Activated CD4-positive, alpha-beta memory T cell treated with anti-CD3 and anti-CD28 coated beads for 36 hours (primary cell): ENCODE data around the gene CAMTA1. TPM values are rescaled to one million over a fixed set of nuclear protein-coding genes. Genes with fewer than 3 reads are reported as not detected.

Experiments
- CTCF ChIA-PET: fragments of 350-600 bp; sonication (Branson Sonifier 250); formaldehyde crosslinking; loops from one replicate; lab custom pipeline; 2021; ENCODE audit warnings: antibody characterized with exemption, inconsistent platforms; lab: Charles Lee
- POLR2A ChIA-PET: fragments of 350-600 bp; sonication (Branson Sonifier 250); formaldehyde crosslinking; loops from one replicate; lab custom pipeline; 2021; ENCODE audit warnings: antibody characterized with exemption; lab: Charles Lee
- DNase-seq: peaks from one replicate; pipeline ENCODE4 v3.0.0-alpha.2; 2020
- H3K27ac Mint-ChIP-seq: one replicate; pipeline ENCODE4 v1.8.0; 2021; ENCODE audit warnings: mixed read lengths
- H3K27me3 Mint-ChIP-seq: one replicate; pipeline ENCODE4 v1.8.0; 2021; ENCODE audit warnings: mixed read lengths
- H3K36me3 Mint-ChIP-seq: one replicate; pipeline ENCODE4 v1.8.0; 2021; ENCODE audit warnings: mixed read lengths
- H3K4me1 Mint-ChIP-seq: one replicate; pipeline ENCODE4 v1.8.0; 2021; ENCODE audit warnings: low read depth, mixed read lengths
- H3K4me3 Mint-ChIP-seq: one replicate; pipeline ENCODE4 v1.8.0; 2021; ENCODE audit warnings: mild to moderate bottlenecking, mixed read lengths
- H3K9me3 Mint-ChIP-seq: one replicate; pipeline ENCODE4 v1.8.0; 2021; ENCODE audit warnings: mixed read lengths
- intact Hi-C: fragments of 100-400 bp; cut with micrococcal nuclease; formaldehyde crosslinking; loops from one replicate; pipeline ENCODE4 v1.15.1; 2023
- total RNA-seq, 2 experiments: library from RNA; stranded (reverse); gene quantifications; one replicate each; pipeline ENCODE4 v1.2.3, GENCODE V29; 2021

Gene CAMTA1
- total RNA-seq, 2 experiments from 2014 or later: 64.7 to 68.9 TPM

DNA sequence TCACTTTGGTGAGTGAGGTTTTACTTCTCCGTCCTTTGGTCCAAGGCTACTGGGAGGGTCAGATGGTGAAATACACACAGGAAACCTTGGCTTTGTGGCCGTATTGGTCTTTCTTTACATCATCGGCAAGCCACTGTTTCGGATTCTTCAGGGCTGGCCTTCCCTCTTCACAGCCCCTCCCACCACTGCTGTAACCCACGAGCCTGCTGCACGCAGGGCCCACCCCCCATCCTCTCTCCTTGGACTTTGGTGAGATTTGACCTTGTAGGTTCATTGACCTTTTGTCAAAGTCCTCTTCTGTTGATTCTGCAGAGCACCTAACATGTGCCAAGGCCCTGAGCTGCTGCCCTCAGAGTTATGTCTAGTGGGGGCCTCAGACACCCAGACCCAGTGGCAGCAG lies 328.6 kb downstream of the CAMTA1 start:
- Mint-ChIP-seq H3K4me3 (no peak overlapping the region), H3K27ac (no peak overlapping the region), H3K27me3 (peaks cover 11% of the 10 kb centered on the region), H3K4me1 (no peaks in the 10 kb centered on the region), H3K36me3 (no peaks in the 10 kb centered on the region), H3K9me3 (peaks cover 5% of the 10 kb centered on the region)
- ChIA-PET CTCF (no interaction called here), POLR2A (no interaction called here)
- DNase-seq: no peak
- intact Hi-C loops: no loop called here

DNA sequence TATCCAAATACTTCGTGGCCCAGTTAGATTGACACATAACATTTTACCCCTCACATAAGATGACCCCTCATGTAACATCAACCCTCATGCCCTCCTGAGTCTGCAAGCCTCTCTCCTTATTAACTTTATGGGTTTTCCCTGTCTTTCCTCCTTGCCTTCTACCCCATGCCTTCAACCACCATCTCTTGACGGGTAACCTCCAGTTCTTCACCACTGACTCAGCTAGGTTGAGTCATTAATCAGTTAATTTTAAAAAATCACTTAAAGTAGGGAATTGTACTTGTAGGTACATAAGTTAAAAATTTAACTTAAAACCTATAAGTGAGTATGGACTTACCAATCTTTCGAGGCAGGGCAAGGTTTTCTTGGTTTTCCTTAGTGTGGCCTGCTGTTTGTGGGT lies 330.7 kb downstream of the CAMTA1 start:
- CTCF ChIA-PET: no interaction called here
- intact Hi-C loops: no loop called here
- Mint-ChIP-seq H3K9me3 (peaks cover 5% of the 10 kb centered on the region), H3K27ac (no peak overlapping the region), H3K4me1 (no peaks in the 10 kb centered on the region), H3K27me3 (peaks cover 4% of the 10 kb centered on the region), H3K36me3 (no peaks in the 10 kb centered on the region), H3K4me3 (no peak overlapping the region)
- POLR2A ChIA-PET: no interaction called here
- no peak for DNase-seq

DNA sequence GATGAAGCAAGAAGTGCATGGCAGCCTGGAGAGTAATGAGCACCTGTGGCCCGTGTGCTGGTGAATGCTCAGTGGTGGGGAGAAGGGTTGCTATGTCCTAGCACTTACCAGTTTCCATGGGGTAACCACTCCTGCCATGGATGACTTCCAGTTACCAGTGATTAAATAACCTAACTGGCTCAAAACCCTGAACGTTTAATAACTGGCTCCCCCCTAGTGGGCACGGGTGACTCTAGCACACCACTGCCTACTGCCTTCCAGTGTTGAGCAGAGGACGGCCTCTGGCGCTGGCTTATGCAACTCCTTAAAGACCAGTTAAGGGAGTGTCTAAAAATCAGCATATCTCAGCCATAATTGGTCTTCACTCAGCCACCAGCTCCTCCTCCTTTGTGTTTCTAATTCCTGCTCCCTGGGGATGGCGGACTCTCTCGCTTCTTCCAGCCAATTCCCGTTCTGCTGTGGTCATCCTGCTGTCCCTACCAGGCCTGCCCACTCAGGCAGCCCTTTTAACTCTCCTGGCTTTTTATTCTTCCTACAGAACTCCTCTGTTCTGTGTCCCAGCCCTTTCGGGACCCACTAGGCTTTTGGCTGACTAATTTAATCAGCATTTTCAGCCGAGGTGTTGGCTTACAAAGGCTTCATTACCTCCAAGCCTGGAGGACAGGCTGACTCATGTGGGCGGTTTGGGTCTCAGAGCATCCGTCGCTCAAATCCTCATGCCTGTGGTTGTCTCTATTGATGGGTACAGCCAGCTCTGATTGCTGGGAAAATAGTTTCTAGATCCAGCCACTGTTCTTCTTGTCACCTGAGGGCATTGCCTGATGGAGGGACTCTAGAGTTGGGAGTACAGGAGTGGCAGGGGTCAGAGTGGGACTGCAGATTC lies 332.4 kb downstream of the CAMTA1 start:
- DNase-seq: no peak
- ChIA-PET POLR2A (no interaction called here), CTCF (no interaction called here)
- no peak overlapping the region for H3K4me3 Mint-ChIP-seq
- H3K27me3 Mint-ChIP-seq: peaks cover 5% of the 10 kb centered on the region
- H3K36me3 Mint-ChIP-seq: no peaks in the 10 kb centered on the region
- no peak overlapping the region for H3K27ac Mint-ChIP-seq
- intact Hi-C loops: no loop called here
- H3K9me3 Mint-ChIP-seq: peaks cover 5% of the 10 kb centered on the region
- no peaks in the 10 kb centered on the region for H3K4me1 Mint-ChIP-seq

DNA sequence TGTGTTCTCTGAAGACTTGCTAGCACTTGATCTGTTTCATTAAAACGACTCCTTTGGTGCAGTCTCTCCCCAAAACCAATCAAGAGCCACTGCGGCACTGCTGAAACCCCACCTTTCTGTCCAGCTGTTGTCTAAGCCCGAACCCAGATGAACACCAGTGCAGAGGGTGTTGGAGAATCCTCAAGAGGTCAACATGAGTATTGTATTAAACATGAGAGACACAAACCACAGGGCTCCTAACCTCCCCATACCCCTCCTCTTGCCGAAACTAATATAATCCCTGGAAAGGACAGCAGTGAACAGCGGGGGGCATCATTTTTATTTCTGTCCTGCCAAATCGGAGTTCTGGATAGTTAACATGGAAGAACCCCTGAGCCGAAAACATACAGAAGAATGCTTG lies 333.9 kb downstream of the CAMTA1 start:
- H3K36me3 Mint-ChIP-seq: no peaks in the 10 kb centered on the region
- intact Hi-C loops: no loop called here
- ChIA-PET POLR2A (no interaction called here), CTCF (no interaction called here)
- DNase-seq: no peak
- H3K9me3 Mint-ChIP-seq: peaks cover 5% of the 10 kb centered on the region
- H3K4me3 Mint-ChIP-seq: no peak overlapping the region
- H3K4me1 Mint-ChIP-seq: no peaks in the 10 kb centered on the region
- H3K27me3 Mint-ChIP-seq: peaks cover 1% of the 10 kb centered on the region
- no peak overlapping the region for H3K27ac Mint-ChIP-seq

DNA sequence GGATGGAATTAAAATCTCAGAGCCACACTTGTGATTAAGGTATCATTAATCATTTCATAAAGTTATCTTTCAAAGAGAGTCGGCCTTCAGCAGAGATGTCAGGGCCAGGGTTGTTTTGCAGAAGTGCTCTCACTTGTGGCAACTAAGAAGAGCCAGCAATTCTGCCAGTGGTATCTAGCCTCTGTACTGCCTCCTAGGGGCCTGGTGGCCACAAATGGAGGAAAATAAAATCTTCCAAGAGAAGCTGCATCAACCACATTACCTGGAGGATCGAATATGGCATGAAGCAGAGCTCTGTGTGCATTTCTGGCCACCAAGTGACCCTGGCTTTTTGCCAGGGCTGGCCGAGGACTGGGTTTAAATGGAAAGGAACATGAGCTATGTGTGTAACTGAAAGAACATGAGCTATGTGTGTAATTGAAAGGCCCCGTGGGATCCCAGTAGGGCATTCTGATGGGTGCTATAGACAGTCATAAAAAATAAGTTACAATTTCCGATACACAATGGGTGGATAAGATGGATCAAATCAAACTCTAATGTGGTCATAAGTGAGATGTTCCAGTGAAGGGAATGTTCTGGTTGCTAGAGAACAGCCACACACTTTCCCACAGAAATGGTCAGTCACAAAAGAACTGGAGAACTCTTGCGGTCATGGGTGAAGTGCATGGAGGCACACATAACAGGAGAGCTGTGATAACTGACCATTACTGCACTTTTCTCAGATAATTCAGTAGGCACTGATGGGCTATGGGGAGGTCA lies 335.8 kb downstream of the CAMTA1 start:
- CTCF ChIA-PET: interaction anchor here (1.0 kb wide), 1 partner anchor 79 kb away, joined by 3 read pairs; no protein-coding TSS in a partner anchor
- Mint-ChIP-seq H3K9me3 (peaks cover under 1% of the 10 kb centered on the region), H3K4me3 (no peak overlapping the region), H3K36me3 (no peaks in the 10 kb centered on the region), H3K4me1 (no peaks in the 10 kb centered on the region), H3K27ac (no peak overlapping the region), H3K27me3 (peaks cover 1% of the 10 kb centered on the region)
- POLR2A ChIA-PET: no interaction called here
- intact Hi-C loops: no loop called here
- DNase-seq: no peak

DNA sequence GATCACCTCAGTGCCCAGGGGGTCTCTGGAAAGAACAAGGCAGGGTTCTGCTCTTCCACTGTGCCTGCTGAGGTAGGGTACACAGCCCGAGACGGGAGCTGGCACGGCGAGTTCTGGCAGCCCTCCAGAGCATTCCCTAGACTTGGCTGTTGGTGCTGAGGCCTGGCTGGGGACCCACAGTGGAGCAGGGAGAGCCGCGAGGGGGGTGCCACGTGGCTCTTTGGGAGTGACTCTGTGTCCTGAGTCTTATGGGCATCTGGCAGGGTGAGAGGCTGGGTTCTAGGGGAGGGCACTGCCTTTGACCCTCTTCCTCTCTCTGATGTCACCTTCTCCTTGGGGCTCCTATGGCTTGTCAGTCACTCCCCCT lies 336.4 kb downstream of the CAMTA1 start:
- Mint-ChIP-seq H3K27me3 (peaks cover 1% of the 10 kb centered on the region), H3K4me3 (no peak overlapping the region), H3K36me3 (no peaks in the 10 kb centered on the region), H3K9me3 (no peaks in the 10 kb centered on the region), H3K27ac (no peak overlapping the region), H3K4me1 (no peaks in the 10 kb centered on the region)
- intact Hi-C loops: no loop called here
- ChIA-PET POLR2A (no interaction called here), CTCF (interaction anchor here (1.0 kb wide), 1 partner anchor 80 kb away, joined by 3 read pairs; no protein-coding TSS in a partner anchor)
- no peak for DNase-seq

DNA sequence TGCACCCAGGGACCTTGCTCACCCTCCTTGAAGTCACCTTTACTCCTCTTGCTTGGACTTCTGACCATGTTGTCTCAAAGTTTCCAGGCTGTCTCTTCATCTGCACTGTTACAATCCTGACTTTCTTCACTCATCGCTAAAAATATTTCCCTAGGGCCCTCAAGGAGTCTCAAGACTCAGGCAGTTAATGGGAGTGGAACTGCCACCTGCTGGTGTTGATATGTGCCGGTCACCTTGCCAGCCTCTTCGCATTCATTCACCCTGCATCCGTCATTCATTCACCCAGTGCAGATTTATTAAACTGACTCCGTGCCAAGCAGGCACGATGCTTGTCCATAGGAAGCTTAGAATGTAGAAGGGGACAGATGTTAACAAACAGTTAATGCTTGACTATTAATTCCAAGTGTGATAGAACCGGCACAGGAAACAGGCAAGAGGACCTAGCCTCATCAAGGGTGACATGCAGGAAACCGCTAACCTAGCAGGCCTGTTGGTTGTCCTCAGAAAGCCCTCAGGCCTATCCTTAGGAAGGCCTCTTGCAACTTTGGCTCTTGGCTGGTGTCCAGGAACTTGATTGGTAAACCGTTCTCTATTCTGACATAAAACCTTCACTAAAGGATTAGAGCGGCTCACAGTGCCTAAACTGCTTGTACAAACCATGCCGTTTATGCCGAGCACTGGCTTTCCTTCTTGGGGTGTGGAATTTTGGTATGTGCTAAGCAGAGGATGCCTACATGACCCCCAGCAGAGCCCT lies 342.2 kb downstream of the CAMTA1 start:
- Mint-ChIP-seq H3K9me3 (no peaks in the 10 kb centered on the region), H3K27ac (no peak overlapping the region), H3K27me3 (peaks cover 2% of the 10 kb centered on the region), H3K4me1 (no peaks in the 10 kb centered on the region), H3K4me3 (no peak overlapping the region), H3K36me3 (no peaks in the 10 kb centered on the region)
- intact Hi-C loops: no loop called here
- no peak for DNase-seq
- CTCF ChIA-PET: no interaction called here
- POLR2A ChIA-PET: no interaction called here

DNA sequence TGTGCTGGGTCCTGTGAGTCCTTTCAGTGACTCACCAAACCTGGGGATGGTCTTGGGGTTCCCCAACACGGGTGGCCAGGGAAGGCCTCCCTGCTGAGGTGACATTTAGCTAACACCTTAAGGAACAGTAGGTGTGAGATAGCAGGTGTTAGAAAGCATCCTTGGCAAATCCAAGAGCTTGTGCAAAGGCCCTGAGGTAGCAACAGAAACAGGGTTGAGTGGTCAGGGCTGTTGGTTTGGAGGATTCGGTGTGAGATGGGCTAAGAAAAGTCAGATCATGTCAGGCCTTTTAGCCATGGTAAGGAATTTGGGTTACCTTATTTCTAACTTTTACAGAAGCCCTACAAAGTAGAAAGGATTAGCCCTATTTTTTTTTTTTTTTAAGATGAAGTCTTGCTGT lies 343.0 kb downstream of the CAMTA1 start:
- Mint-ChIP-seq H3K4me1 (no peaks in the 10 kb centered on the region), H3K27ac (no peak overlapping the region), H3K9me3 (no peaks in the 10 kb centered on the region), H3K27me3 (peaks cover 2% of the 10 kb centered on the region), H3K36me3 (no peaks in the 10 kb centered on the region), H3K4me3 (no peak overlapping the region)
- intact Hi-C loops: no loop called here
- no peak for DNase-seq
- ChIA-PET POLR2A (no interaction called here), CTCF (no interaction called here)

DNA sequence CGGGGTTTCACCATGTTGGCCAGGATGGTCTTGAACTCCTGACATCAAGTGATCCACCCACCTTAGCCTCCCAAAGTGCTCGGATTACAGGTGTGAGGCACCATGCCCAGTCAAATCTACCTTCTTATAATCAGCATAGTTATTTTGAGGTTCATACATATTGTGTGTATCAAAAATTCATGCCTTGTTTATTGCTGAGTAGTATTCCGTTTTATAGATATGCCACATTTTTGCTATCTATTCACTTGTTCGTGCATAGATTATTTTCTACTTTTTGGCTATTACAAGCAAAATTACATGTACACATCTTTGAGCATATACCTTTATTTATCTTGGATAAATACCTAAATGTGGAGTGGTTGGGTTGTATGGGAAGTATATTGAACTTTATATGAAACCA lies 344.9 kb downstream of the CAMTA1 start:
- ChIA-PET CTCF (no interaction called here), POLR2A (no interaction called here)
- Mint-ChIP-seq H3K27me3 (peaks cover 5% of the 10 kb centered on the region), H3K9me3 (no peaks in the 10 kb centered on the region), H3K4me3 (no peak overlapping the region), H3K4me1 (no peaks in the 10 kb centered on the region), H3K27ac (no peak overlapping the region), H3K36me3 (no peaks in the 10 kb centered on the region)
- DNase-seq: no peak
- intact Hi-C loops: no loop called here

DNA sequence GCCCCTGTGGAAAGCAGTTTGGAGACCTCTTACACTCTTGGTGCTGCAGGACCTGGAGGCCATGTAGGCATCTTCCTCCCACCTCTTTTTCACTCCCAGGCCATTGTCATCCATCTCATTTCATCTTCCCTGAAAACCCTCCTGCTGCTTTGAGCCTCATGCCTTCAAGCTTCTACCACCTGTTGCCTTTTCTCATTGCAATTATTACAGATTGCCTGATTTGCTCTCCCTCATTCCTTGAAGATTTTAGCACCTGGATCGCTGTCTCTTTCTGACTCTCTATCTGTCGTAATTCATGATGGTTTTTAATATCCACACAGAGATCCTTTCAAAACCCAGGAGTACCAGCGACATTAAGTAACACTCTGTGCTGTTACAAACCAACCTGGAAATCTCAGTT lies 350.2 kb downstream of the CAMTA1 start:
- DNase-seq: no peak
- H3K27me3 Mint-ChIP-seq: peaks cover 12% of the 10 kb centered on the region
- CTCF ChIA-PET: no interaction called here
- H3K9me3 Mint-ChIP-seq: no peaks in the 10 kb centered on the region
- H3K4me3 Mint-ChIP-seq: no peak overlapping the region
- no peaks in the 10 kb centered on the region for H3K36me3 Mint-ChIP-seq
- H3K27ac Mint-ChIP-seq: no peak overlapping the region
- POLR2A ChIA-PET: no interaction called here
- intact Hi-C loops: no loop called here
- no peaks in the 10 kb centered on the region for H3K4me1 Mint-ChIP-seq

DNA sequence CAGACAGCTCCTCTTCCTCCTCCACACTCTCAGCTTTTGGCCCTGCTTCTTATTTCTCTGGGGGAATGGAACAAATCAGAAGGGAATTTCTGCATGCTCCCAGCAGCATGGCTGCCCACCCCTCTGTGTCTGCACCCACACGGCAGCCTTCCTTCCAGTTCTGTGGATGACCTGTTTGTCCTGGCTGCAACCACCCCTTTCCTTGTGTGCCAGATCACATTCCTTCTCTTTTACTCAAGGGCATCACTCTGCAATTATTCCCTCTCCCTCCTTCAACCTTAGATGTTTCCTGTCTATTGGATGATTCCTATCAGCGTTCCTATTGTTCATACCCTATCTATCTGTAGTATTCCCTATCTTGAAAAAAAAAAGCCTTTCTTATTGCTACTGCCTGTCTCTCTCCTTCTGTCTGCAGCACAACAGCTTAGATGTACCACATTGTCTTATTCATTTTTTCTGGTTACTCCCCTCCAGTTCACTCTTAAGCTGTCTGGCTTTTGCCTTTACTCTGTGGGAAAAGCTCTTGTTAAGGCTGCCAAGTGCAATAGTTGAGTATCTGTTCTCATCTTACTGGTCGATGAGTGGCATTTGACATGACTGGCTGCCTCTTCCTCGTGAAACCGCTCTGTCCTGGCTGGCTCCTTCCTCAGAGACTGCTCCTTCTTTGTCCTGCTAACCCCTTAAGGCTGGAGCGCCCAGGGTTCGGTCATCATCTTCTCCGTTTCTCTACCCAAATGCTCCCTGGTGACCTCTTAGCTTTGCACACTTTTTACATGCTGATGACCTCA lies 351.1 kb downstream of the CAMTA1 start:
- Mint-ChIP-seq H3K4me1 (no peaks in the 10 kb centered on the region), H3K9me3 (no peaks in the 10 kb centered on the region), H3K27me3 (peaks cover 12% of the 10 kb centered on the region), H3K36me3 (no peaks in the 10 kb centered on the region), H3K4me3 (no peak overlapping the region), H3K27ac (no peak overlapping the region)
- no peak for DNase-seq
- POLR2A ChIA-PET: no interaction called here
- CTCF ChIA-PET: no interaction called here
- intact Hi-C loops: no loop called here
